Astrocyte (in vitro differentiated cells and primary cell): ENCODE data around the gene SYNGR2. TPM values are rescaled to one million over a fixed set of nuclear protein-coding genes. Genes with fewer than 3 reads are reported as not detected.

Source experiments
- DNase-seq: peaks from one replicate; pipeline ENCODE4 v3.0.0-alpha.2; 2010; ENCODE audit warnings: low read depth
- FAIRE-seq: peaks from 2 replicates; lab custom pipeline; 2011; peaks lifted over from hg19 to GRCh38; lab: Jason Lieb, UNC
- H2AFZ ChIP-seq: 2 replicates; pipeline ENCODE4 v1.6.0; 2012; ENCODE audit warnings: low read depth, low read length, inconsistent platforms
- H3K27ac ChIP-seq: 2 replicates; pipeline ENCODE4 v1.5.1; 2011; ENCODE audit warnings: low read depth, low read length, inconsistent platforms
- H3K27me3 ChIP-seq: 2 replicates; pipeline ENCODE4 v1.6.0; 2011; ENCODE audit warnings: low read length, inconsistent platforms; ENCODE audit not compliant: insufficient read depth
- H3K36me3 ChIP-seq: 2 replicates; pipeline ENCODE4 v1.5.1; 2011; ENCODE audit warnings: low read length, inconsistent platforms; ENCODE audit not compliant: insufficient read depth
- H3K4me1 ChIP-seq: 2 replicates; pipeline ENCODE4 v1.5.1; 2011; ENCODE audit warnings: low read length, inconsistent platforms; ENCODE audit not compliant: insufficient read depth
- H3K4me2 ChIP-seq: 2 replicates; pipeline ENCODE4 v1.6.0; 2012; ENCODE audit warnings: low read length, inconsistent platforms
- H3K4me3 ChIP-seq: 2 replicates; pipeline ENCODE4 v1.5.1; 2011; ENCODE audit warnings: low read depth, mild to moderate bottlenecking, low read length, inconsistent platforms; ENCODE audit not compliant: insufficient read depth
- H3K79me2 ChIP-seq: 2 replicates; pipeline ENCODE4 v1.6.0; 2012; ENCODE audit warnings: mild to moderate bottlenecking, low read length, inconsistent platforms; ENCODE audit not compliant: insufficient read depth
- H3K9ac ChIP-seq: 2 replicates; pipeline ENCODE4 v1.6.0; 2012; ENCODE audit warnings: mild to moderate bottlenecking, low read length, inconsistent platforms
- H3K9me3 ChIP-seq: 2 replicates; pipeline ENCODE4 v1.5.1; 2012; ENCODE audit warnings: low read depth, mild to moderate bottlenecking, low read length, inconsistent platforms; ENCODE audit not compliant: insufficient read depth
- H4K20me1 ChIP-seq: 2 replicates; pipeline ENCODE4 v1.6.0; 2012; ENCODE audit warnings: low read length, inconsistent platforms; ENCODE audit not compliant: insufficient read depth
- H3K27ac Mint-ChIP-seq: one replicate; pipeline ENCODE4 v1.8.0; 2021; ENCODE audit warnings: mild to moderate bottlenecking, mixed read lengths; ENCODE audit not compliant: unreplicated experiment
- H3K27me3 Mint-ChIP-seq: one replicate; pipeline ENCODE4 v1.8.0; 2021; ENCODE audit warnings: low read depth, mixed read lengths; ENCODE audit not compliant: unreplicated experiment
- H3K36me3 Mint-ChIP-seq: one replicate; pipeline ENCODE4 v1.8.0; 2021; ENCODE audit warnings: low read depth, mixed read lengths; ENCODE audit not compliant: unreplicated experiment
- H3K4me1 Mint-ChIP-seq: one replicate; pipeline ENCODE4 v1.8.0; 2021; ENCODE audit warnings: low read depth, mixed read lengths; ENCODE audit not compliant: unreplicated experiment
- H3K4me3 Mint-ChIP-seq: one replicate; pipeline ENCODE4 v1.8.0; 2021; ENCODE audit warnings: mild to moderate bottlenecking, moderate library complexity, mixed read lengths; ENCODE audit not compliant: unreplicated experiment
- H3K9me3 Mint-ChIP-seq: one replicate; pipeline ENCODE4 v1.8.0; 2021; ENCODE audit warnings: mild to moderate bottlenecking, mixed read lengths; ENCODE audit not compliant: unreplicated experiment
- CTCF ChIP-seq: IDR thresholded peaks from 2 replicates; pipeline ENCODE4 v1.5.1; 2011; ENCODE audit warnings: low read depth, mild to moderate bottlenecking, inconsistent platforms, low read length, moderate library complexity; ENCODE audit not compliant: insufficient read depth
- EZH2 ChIP-seq: IDR thresholded peaks from 2 replicates; pipeline ENCODE4 v1.6.1; 2012; ENCODE audit warnings: mild to moderate bottlenecking, low read length, inconsistent platforms; ENCODE audit not compliant: insufficient read depth
- total RNA-seq: library from RNA; stranded (reverse); gene quantifications from 2 replicates; pipeline ENCODE4 v1.2.1, GENCODE V29; 2021

SYNGR2 gene
- total RNA-seq, 1 donor from 2014 or later = 82.2 TPM

GRCh38 chr17:78180508-78180907, 12.1 kb downstream of the SYNGR2 start:
- DNase-seq (no peak), FAIRE-seq (no peak)
- Histone ChIP-seq H3K9me3 (no peaks in the 10 kb centered on the region), H3K27me3 (no peaks in the 10 kb centered on the region), H3K79me2 (peaks cover 13% of the 10 kb centered on the region), H4K20me1 (no peaks in the 10 kb centered on the region), H2AFZ (no peak overlapping the region), H3K9ac (no peak overlapping the region), H3K4me2 (no peak overlapping the region), H3K36me3 (peaks cover 6% of the 10 kb centered on the region), H3K4me1 (no peaks in the 10 kb centered on the region), H3K27ac (no peak overlapping the region), H3K4me3 (no peak overlapping the region)
- no peak overlapping the region for H3K4me3 Mint-ChIP-seq
- H3K9me3 Mint-ChIP-seq = no peaks in the 10 kb centered on the region
- H3K36me3 Mint-ChIP-seq = peaks cover 4% of the 10 kb centered on the region
- no peak overlapping the region for H3K27ac Mint-ChIP-seq
- peaks cover 8% of the 10 kb centered on the region for H3K4me1 Mint-ChIP-seq
- peaks cover 2% of the 10 kb centered on the region for H3K27me3 Mint-ChIP-seq
- TF ChIP-seq EZH2 (no peak), CTCF (no peak)

- Histone ChIP-seq H3K36me3 (peaks cover 6% of the 10 kb centered on the region), H3K4me1 (peaks cover 3% of the 10 kb centered on the region), H3K27me3 (no peaks in the 10 kb centered on the region), H3K27ac (no peak overlapping the region), H2AFZ (no peak overlapping the region), H3K9me3 (no peaks in the 10 kb centered on the region), H3K4me2 (no peak overlapping the region), H3K79me2 (peaks cover 26% of the 10 kb centered on the region), H4K20me1 (no peaks in the 10 kb centered on the region), H3K4me3 (no peak overlapping the region), H3K9ac (no peak overlapping the region)
- Mint-ChIP-seq H3K27me3 (no peaks in the 10 kb centered on the region), H3K4me1 (peaks cover 8% of the 10 kb centered on the region), H3K36me3 (peaks cover 3% of the 10 kb centered on the region), H3K9me3 (no peaks in the 10 kb centered on the region), H3K27ac (no peak overlapping the region), H3K4me3 (no peak overlapping the region)
- TF ChIP-seq EZH2 = no peak
- TF ChIP-seq CTCF = no peak
- FAIRE-seq = no peak
- no peak for DNase-seq
Observed at GRCh38 chr17:78182504-78182903, 14.1 kb downstream of the SYNGR2 start.

DNA sequence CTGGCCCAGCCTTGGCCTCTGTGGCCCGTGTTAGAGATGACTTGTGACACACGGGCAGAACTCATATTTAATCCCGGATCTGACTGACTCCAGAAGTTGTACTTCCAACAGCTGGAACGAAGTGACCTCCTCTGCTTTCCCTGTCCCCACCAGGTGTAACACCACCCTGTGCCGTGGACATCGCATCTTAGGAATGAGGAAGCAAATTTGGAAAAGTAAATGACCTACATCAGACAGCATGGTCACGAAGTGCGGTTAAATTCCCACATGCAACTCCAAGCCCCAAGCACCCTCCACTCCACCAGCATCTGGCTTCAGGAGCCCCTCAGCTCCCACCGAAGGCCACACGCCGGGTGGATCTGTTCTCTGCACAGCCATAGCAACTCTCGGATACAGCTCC, 15.5 kb downstream of the SYNGR2 start:
- Histone ChIP-seq H3K79me2 (peaks cover 35% of the 10 kb centered on the region), H3K4me3 (no peak overlapping the region), H2AFZ (no peak overlapping the region), H3K4me1 (peaks cover 3% of the 10 kb centered on the region), H4K20me1 (no peaks in the 10 kb centered on the region), H3K9me3 (no peaks in the 10 kb centered on the region), H3K27me3 (no peaks in the 10 kb centered on the region), H3K27ac (no peak overlapping the region), H3K4me2 (peak overlapping the region; percentile 100), H3K36me3 (peaks cover 6% of the 10 kb centered on the region), H3K9ac (no peak overlapping the region)
- H3K27ac Mint-ChIP-seq = no peak overlapping the region
- no peak for TF ChIP-seq EZH2
- no peak overlapping the region for H3K4me3 Mint-ChIP-seq
- no peak for FAIRE-seq
- H3K27me3 Mint-ChIP-seq = no peaks in the 10 kb centered on the region
- H3K9me3 Mint-ChIP-seq = no peaks in the 10 kb centered on the region
- peaks cover 8% of the 10 kb centered on the region for H3K4me1 Mint-ChIP-seq
- peaks cover under 1% of the 10 kb centered on the region for H3K36me3 Mint-ChIP-seq
- DNase-seq = no peak
